Lower lobe of right lung (tissue), 2 donors: Measurements from ENCODE around the gene PLP2. TPM values are rescaled to one million over a fixed set of nuclear protein-coding genes. Genes with fewer than 3 reads are reported as not detected.
"Not testable (repeated sequence)": the region's sequence is repeated elsewhere in the genome, so short reads cannot be mapped to it uniquely, and the experiment has no call there.

Experiments used
- ATAC-seq, 2 donors: fragments of 200-7000 bp; cut with Tn5 transposase; one replicate each; pipeline ENCODE4 v1.9.1; 2020 to 2022; ENCODE audit warnings: mild to moderate bottlenecking in 2 of 2, moderate library complexity in 2 of 2
- DNase-seq: peaks from one replicate; pipeline ENCODE4 v3.0.0-alpha.2; 2020
- H3K27ac ChIP-seq: fragments of 200-600 bp; one replicate; pipeline ENCODE4 v1.8.0; 2022
- H3K27me3 ChIP-seq: fragments of 200-600 bp; one replicate; pipeline ENCODE4 v1.8.0; 2022; ENCODE audit warnings: low read depth
- H3K36me3 ChIP-seq: fragments of 200-600 bp; one replicate; pipeline ENCODE4 v1.8.0; 2022; ENCODE audit warnings: mild to moderate bottlenecking
- H3K4me1 ChIP-seq: fragments of 200-600 bp; one replicate; pipeline ENCODE4 v1.8.0; 2022
- H3K4me3 ChIP-seq: fragments of 200-600 bp; one replicate; pipeline ENCODE4 v1.8.0; 2022; ENCODE audit warnings: mild to moderate bottlenecking
- H3K9me3 ChIP-seq: fragments of 200-600 bp; one replicate; pipeline ENCODE4 v1.8.0; 2022
- CTCF ChIP-seq: fragments of 200-600 bp; IDR thresholded peaks from one replicate; pipeline ENCODE4 v1.8.0; 2022; ENCODE audit warnings: antibody characterized with exemption, mild to moderate bottlenecking
- intact Hi-C: fragments of 100-400 bp; cut with DNase I; formaldehyde crosslinking; loops from one replicate; pipeline ENCODE4 v1.11.0; 2022
- total RNA-seq: library from RNA; stranded (reverse); fragmentation: NEBNext Ultra II Directional; extraction: Animal tissue kit (Norgen Biotek cat#: 25700); gene quantifications from one replicate; pipeline ENCODE4 v1.2.1, GENCODE V29; 2021
- donor health status: DM: no; HTN: yes; CAD: no; lungs with severe emphysema.

The PLP2 gene
- total RNA-seq, 1 donor from 2014 or later = 91.8 TPM

- peak; percentile 86 for DNase-seq
- intact Hi-C loops = no loop called here
- Histone ChIP-seq H3K36me3 (no peaks in the 10 kb centered on the region), H3K27me3 (no peaks in the 10 kb centered on the region), H3K4me1 (peaks cover 19% of the 10 kb centered on the region), H3K4me3 (peak overlapping the region; percentile 51), H3K9me3 (no peaks in the 10 kb centered on the region), H3K27ac (peak overlapping the region; percentile 91)
- TF ChIP-seq CTCF = peak; percentile 29
- ATAC-seq = peak; percentile 43 to 61
These were observed 5.5 kb upstream of the PLP2 start for GRCh38 chrX:49165901-49166881.

DNA sequence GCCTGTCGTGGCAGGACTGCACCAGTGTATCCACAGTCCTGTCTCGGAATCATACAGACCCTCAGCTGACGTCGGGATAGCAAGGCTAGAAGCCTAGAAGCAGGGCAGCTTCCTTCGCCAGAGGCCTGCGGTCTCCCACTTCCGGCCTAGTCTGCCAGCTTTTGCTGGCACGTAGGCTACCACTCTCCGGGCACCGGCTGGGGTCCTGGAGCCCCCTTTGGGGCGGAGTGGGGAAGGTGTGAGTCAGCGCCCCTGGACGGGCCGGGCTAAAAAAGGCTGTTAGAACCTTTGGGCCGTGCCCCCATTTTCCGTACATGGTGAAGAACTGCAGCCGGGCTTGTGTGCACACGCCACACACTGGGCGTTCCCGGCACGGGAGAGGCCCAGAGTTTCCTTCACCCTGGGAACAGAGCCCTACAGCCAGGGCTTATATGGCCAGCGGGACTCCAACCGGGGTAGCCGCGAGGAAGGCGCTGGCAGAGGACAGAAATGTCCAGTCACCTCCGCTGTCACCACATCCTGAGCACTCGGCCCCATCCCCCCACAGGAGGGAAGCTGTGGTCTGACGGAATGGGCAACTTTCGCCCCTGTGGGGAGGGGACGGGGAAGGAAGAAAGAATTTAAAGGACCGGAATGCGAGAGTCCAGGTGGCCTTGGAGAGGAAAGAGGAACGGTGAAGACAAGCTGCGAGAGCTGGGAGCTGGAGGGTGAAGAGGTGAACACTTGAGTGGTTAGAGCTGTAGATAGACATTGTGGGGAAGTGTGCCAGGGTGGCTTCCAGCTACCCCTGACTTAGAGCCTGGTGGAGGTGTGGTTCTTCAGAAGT is 4.6 kb upstream of the PLP2 start:
- intact Hi-C loops = no loop called here
- no peak for TF ChIP-seq CTCF
- Histone ChIP-seq H3K4me1 (peaks cover 19% of the 10 kb centered on the region), H3K27me3 (no peaks in the 10 kb centered on the region), H3K9me3 (no peaks in the 10 kb centered on the region), H3K4me3 (peak overlapping the region; percentile 51), H3K36me3 (no peaks in the 10 kb centered on the region), H3K27ac (peak overlapping the region; percentile 91)
- peak; percentile 78 for DNase-seq
- ATAC-seq = peak; percentile 30 to 55

DNA sequence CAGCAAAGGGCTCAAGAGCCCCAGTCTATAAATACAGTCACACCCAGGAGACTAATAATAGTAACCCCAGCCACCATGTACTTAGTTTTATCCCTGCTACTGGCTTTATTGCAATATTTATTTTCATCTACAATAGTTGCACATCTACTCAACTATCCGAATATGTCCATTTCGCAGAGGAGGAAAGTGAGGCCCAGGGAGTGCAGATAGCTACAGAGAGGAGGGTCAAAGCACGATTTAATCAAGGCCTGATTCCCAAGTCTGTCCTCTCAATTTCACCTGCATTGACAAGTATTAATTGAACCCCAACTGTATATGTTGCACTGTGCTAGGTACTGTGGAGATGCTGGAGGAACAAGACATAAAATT is 4.0 kb upstream of the PLP2 start:
- no peak for TF ChIP-seq CTCF
- Histone ChIP-seq H3K27ac (peak overlapping the region; percentile 91), H3K4me1 (peaks cover 21% of the 10 kb centered on the region), H3K27me3 (no peaks in the 10 kb centered on the region), H3K9me3 (no peaks in the 10 kb centered on the region), H3K36me3 (no peaks in the 10 kb centered on the region), H3K4me3 (peak overlapping the region; percentile 51)
- intact Hi-C loops = no loop called here
- DNase-seq (no peak), ATAC-seq (no peak)

- no peaks in the 10 kb centered on the region for H3K9me3 ChIP-seq
- ATAC-seq (peak; percentile 84 to 89), DNase-seq (peak; percentile 84)
- peaks cover 16% of the 10 kb centered on the region for H3K36me3 ChIP-seq
- peak overlapping the region; percentile 66 for H3K4me3 ChIP-seq
- H3K27ac ChIP-seq = peak overlapping the region; percentile 84
- TF ChIP-seq CTCF = no peak
- no peaks in the 10 kb centered on the region for H3K27me3 ChIP-seq
- H3K4me1 ChIP-seq = peaks cover 19% of the 10 kb centered on the region
- intact Hi-C loops = no loop called here
These were observed 632 bp downstream of the PLP2 start for GRCh38 chrX:49172280-49172780.

DNA sequence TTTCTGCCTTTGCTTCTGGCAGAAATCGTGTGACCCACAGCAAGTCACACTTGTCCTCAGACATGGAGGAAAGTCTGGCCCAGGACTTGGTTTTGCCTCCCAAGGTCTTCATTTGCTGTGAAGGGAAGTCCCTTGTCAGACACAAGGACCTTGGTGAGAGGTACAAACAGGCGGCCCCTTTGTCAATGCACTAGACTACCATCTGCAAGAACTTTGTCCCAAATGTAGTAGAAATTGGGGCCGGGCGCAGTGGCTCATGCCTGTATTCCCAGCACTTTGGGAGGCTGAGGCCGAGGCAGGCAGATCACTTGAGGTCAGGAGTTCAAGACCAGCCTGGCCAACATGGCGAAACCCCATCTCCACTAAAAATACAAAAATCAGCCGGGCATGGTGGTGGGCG is 1.8 kb downstream of the PLP2 start:
- H3K36me3 ChIP-seq = peaks cover 26% of the 10 kb centered on the region
- ATAC-seq, H3K27ac ChIP-seq, DNase-seq, intact Hi-C loops, H3K27me3 ChIP-seq, H3K4me3 ChIP-seq, H3K9me3 ChIP-seq: not testable (repeated sequence)
- peaks cover 10% of the 10 kb centered on the region for H3K4me1 ChIP-seq
